Natural killer cell (primary cell): ENCODE data around the gene CAVIN1. TPM values are rescaled to one million over a fixed set of nuclear protein-coding genes. Genes with fewer than 3 reads are reported as not detected.

ENCODE experiments used
- ATAC-seq, 3 donors: fragments of 150-1000 bp in 2 of 3; fragments of 200-7000 bp in 1 of 3; cut with Tn5 transposase; 1 replicate in 1 of 3; 2 replicates in 2 of 3; pipeline ENCODE4 v1.10.0; 2021; ENCODE audit warnings: mild to moderate bottlenecking in 2 of 3, moderate library complexity in 2 of 3
- DNase-seq, 2 donors: peaks; one replicate each; pipeline versions ENCODE4 v3.0.0 to v3.0.0-alpha.2; 2013 to 2021; ENCODE audit warnings: mixed read lengths in 1 of 2
- H3K27ac ChIP-seq: one replicate; pipeline ENCODE4 v1.5.1; 2013; ENCODE audit warnings: mild to moderate bottlenecking, low read length
- H3K27me3 ChIP-seq: one replicate; pipeline ENCODE4 v1.6.1; 2013; ENCODE audit warnings: low read length; ENCODE audit not compliant: control insufficient read depth, insufficient read depth
- H3K36me3 ChIP-seq: one replicate; pipeline ENCODE4 v1.6.1; 2013; ENCODE audit warnings: low read length; ENCODE audit not compliant: control insufficient read depth, insufficient read depth
- H3K4me1 ChIP-seq: one replicate; pipeline ENCODE4 v1.6.1; 2013; ENCODE audit warnings: low read length; ENCODE audit not compliant: control insufficient read depth, insufficient read depth
- H3K4me3 ChIP-seq: one replicate; pipeline ENCODE4 v1.5.1; 2013; ENCODE audit warnings: low read length
- H3K9me3 ChIP-seq: one replicate; pipeline ENCODE4 v1.6.1; 2013; ENCODE audit warnings: low read length; ENCODE audit not compliant: control insufficient read depth, insufficient read depth
- H3K27ac Mint-ChIP-seq, 2 donors: one replicate each; pipeline ENCODE4 v1.8.0; 2022; ENCODE audit warnings: mild to moderate bottlenecking in 2 of 2, mixed read lengths in 2 of 2, moderate library complexity in 1 of 2
- H3K27me3 Mint-ChIP-seq, 2 donors: one replicate each; pipeline ENCODE4 v1.8.0; 2022; ENCODE audit warnings: low read depth in 2 of 2, mixed read lengths in 2 of 2
- H3K36me3 Mint-ChIP-seq: one replicate; pipeline ENCODE4 v1.8.0; 2022; ENCODE audit warnings: mixed read lengths
- H3K4me1 Mint-ChIP-seq, 2 donors: one replicate each; pipeline ENCODE4 v1.8.0; 2022; ENCODE audit warnings: mixed read lengths in 2 of 2
- H3K4me3 Mint-ChIP-seq: one replicate; pipeline ENCODE4 v1.8.0; 2022; ENCODE audit warnings: mild to moderate bottlenecking, moderate library complexity, mixed read lengths
- H3K9me3 Mint-ChIP-seq, 2 donors: one replicate each; pipeline ENCODE4 v1.8.0; 2022; ENCODE audit warnings: mixed read lengths in 2 of 2
- CTCF ChIP-seq: fragments of 200-600 bp; IDR thresholded peaks from one replicate; pipeline ENCODE4 v1.8.0; 2022; ENCODE audit warnings: antibody characterized with exemption
- WGBS: methylation state at CpG from one replicate; pipeline ENCODE4 v1.1.7; 2013; ENCODE audit warnings: missing lambda C conversion rate; ENCODE audit not compliant: insufficient coverage; 5-methylcytosine and 5-hydroxymethylcytosine counted together
- intact Hi-C: fragments of 100-400 bp; cut with micrococcal nuclease; formaldehyde crosslinking; loops from one replicate; pipeline ENCODE4 v1.14.2; 2022
- total RNA-seq, 4 donors: library from RNA; stranded (reverse); fragments of 120-200 nt in 1 of 4; gene quantifications; one replicate each; pipeline versions ENCODE4 v1.2.3 to v1.2.4, GENCODE V29; 2013 to 2022

Gene CAVIN1
- total RNA-seq, 3 donors from 2014 or later (not counting 1 experiment from before 2014, with no cell fraction given), result 0.11 to 0.20 TPM; not detected in 1

GRCh38 chr17:42460371-42460770 is 37.3 kb upstream of the CAVIN1 start:
- Mint-ChIP-seq H3K27ac (no peak overlapping the region), H3K9me3 (no peaks in the 10 kb centered on the region), H3K4me3 (peak overlapping the region; percentile 84), H3K4me1 (peaks cover 43 to 45% of the 10 kb centered on the region in 2 donors), H3K27me3 (peaks cover 28 to 34% of the 10 kb centered on the region in 2 donors), H3K36me3 (no peaks in the 10 kb centered on the region)
- 65% methylated on average over 1 of the region's 1 CpG for WGBS
- Histone ChIP-seq H3K4me3 (no peak overlapping the region), H3K27me3 (peaks cover 24% of the 10 kb centered on the region), H3K9me3 (no peaks in the 10 kb centered on the region), H3K4me1 (peaks cover 34% of the 10 kb centered on the region), H3K36me3 (no peaks in the 10 kb centered on the region), H3K27ac (no peak overlapping the region)
- no peak for TF ChIP-seq CTCF
- no peak for ATAC-seq
- DNase-seq, result no peak
- intact Hi-C loops, result no loop called here

- no peaks in the 10 kb centered on the region for H3K36me3 ChIP-seq
- Mint-ChIP-seq H3K4me1 (peaks cover 43 to 45% of the 10 kb centered on the region in 2 donors), H3K4me3 (peak overlapping the region; percentile 84), H3K36me3 (no peaks in the 10 kb centered on the region), H3K9me3 (no peaks in the 10 kb centered on the region), H3K27me3 (peaks cover 28 to 34% of the 10 kb centered on the region in 2 donors), H3K27ac (no peak overlapping the region)
- no peak overlapping the region for H3K27ac ChIP-seq
- DNase-seq (peak in 1 of 2 donors; percentile 58), ATAC-seq (peak; percentile 49 to 65 (median 57))
- H3K4me3 ChIP-seq, result no peak overlapping the region
- H3K4me1 ChIP-seq, result peaks cover 35% of the 10 kb centered on the region
- no peak for TF ChIP-seq CTCF
- intact Hi-C loops, result loop anchor here (5.0 kb wide), 1 partner anchor 73 kb away; the partner anchor contains the start of gene STAT3
- no peaks in the 10 kb centered on the region for H3K9me3 ChIP-seq
- WGBS, result 11% methylated on average over 6 of the region's 6 CpGs
- H3K27me3 ChIP-seq, result peaks cover 24% of the 10 kb centered on the region
Observed at GRCh38 chr17:42459801-42460281, 36.8 kb upstream of the CAVIN1 start.

GRCh38 chr17:42459256-42459800 is 36.3 kb upstream of the CAVIN1 start:
- H3K4me3 Mint-ChIP-seq, result peak overlapping the region; percentile 84
- ATAC-seq (peak in 1 of 3 donors; percentile 6), DNase-seq (peak in 1 of 2 donors; percentile 36)
- 13% methylated on average over 11 of the region's 11 CpGs for WGBS
- intact Hi-C loops, result loop anchor here (5.0 kb wide), 1 partner anchor 72 kb away; the partner anchor contains the start of gene STAT3
- H3K27me3 Mint-ChIP-seq, result peaks cover 28 to 34% of the 10 kb centered on the region in 2 donors
- H3K36me3 Mint-ChIP-seq, result no peaks in the 10 kb centered on the region
- H3K9me3 Mint-ChIP-seq, result no peaks in the 10 kb centered on the region
- peaks cover 24% of the 10 kb centered on the region for H3K27me3 ChIP-seq
- H3K4me1 ChIP-seq, result peaks cover 41% of the 10 kb centered on the region
- peak overlapping the region; percentile 57 for H3K27ac ChIP-seq
- H3K27ac Mint-ChIP-seq, result peak overlapping the region in 1 of 2 donors; percentile 72
- H3K4me1 Mint-ChIP-seq, result peaks cover 43 to 45% of the 10 kb centered on the region in 2 donors
- H3K36me3 ChIP-seq, result no peaks in the 10 kb centered on the region
- no peaks in the 10 kb centered on the region for H3K9me3 ChIP-seq
- TF ChIP-seq CTCF, result no peak
- H3K4me3 ChIP-seq, result peak overlapping the region; percentile 50
